AG04450 (cell line): Measurements from ENCODE around the gene SPRR2G. TPM values are rescaled to one million over a fixed set of nuclear protein-coding genes. Genes with fewer than 3 reads are reported as not detected.

Source experiments
- CTCF ChIA-PET: fragments of 300-600, 350-600 bp; formaldehyde crosslinking; extraction: SDS; loops from one replicate; lab custom pipeline; 2022; ENCODE audit warnings: antibody characterized with exemption, inconsistent platforms; lab: Charles Lee
- POLR2A ChIA-PET: fragments of 350-600 bp; formaldehyde crosslinking; extraction: SDS; loops from one replicate; lab custom pipeline; 2021; ENCODE audit warnings: antibody characterized with exemption, inconsistent platforms; lab: Yijun Ruan, JAX
- DNase-seq: peaks from one replicate; pipeline ENCODE4 v3.0.0-alpha.2; 2011; ENCODE audit warnings: low read depth, low spot score
- H3K27ac ChIP-seq: one replicate; pipeline ENCODE4 v1.5.1; 2012; ENCODE audit warnings: low read depth, low read length, control low read depth
- H3K27me3 ChIP-seq: one replicate; pipeline ENCODE4 v1.6.0; 2012; ENCODE audit warnings: low read length; ENCODE audit not compliant: control insufficient read depth, insufficient read depth
- H3K4me3 ChIP-seq: 2 replicates; pipeline ENCODE4 v1.5.1; 2011; ENCODE audit warnings: mild to moderate bottlenecking, low read depth, low read length, control low read depth
- H3K9me3 ChIP-seq: 2 replicates; pipeline ENCODE4 v1.5.1; 2012; ENCODE audit warnings: low read length; ENCODE audit not compliant: control insufficient read depth, insufficient read depth
- CTCF ChIP-seq: IDR thresholded peaks from 2 replicates; pipeline ENCODE4 v1.5.1; 2011; ENCODE audit warnings: low read depth, low read length, control low read depth, inconsistent platforms
- polyA plus RNA-seq: library from polyadenylated mRNA; depleted of rRNA; stranded (reverse); fragments of >200 nt; gene quantifications from 2 replicates; pipeline ENCODE4 v1.2.3, GENCODE V29; 2011

SPRR2G gene
- polyA plus RNA-seq, 1 experiment, result not detected

- Histone ChIP-seq H3K27me3 (no peaks in the 10 kb centered on the region), H3K4me3 (no peak overlapping the region), H3K9me3 (no peaks in the 10 kb centered on the region), H3K27ac (no peak overlapping the region)
- POLR2A ChIA-PET, result no interaction called here
- CTCF ChIA-PET, result no interaction called here
- TF ChIP-seq CTCF, result no peak
- DNase-seq, result no peak
Observed at GRCh38 chr1:153180556-153180955, 29.9 kb upstream of the SPRR2G start.

DNA sequence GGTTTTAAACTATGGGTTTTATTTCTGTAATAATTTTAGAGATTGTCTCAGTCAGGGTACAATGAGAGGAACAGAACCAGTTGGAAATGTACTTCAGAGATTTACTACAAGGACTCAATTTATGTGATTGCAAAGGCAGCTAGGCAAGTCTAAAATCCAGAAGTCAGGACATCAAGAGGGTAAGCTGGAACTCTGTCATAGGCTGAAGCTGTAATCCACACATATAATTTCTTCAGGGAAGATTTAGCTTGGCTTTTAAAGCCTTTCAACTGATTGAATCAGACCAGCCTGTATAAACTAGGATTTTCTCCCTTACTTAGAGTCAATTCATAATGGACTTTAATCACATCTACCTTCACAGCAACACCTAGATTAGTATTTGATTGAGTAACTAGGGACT, 28.2 kb upstream of the SPRR2G start:
- POLR2A ChIA-PET, result no interaction called here
- Histone ChIP-seq H3K4me3 (no peak overlapping the region), H3K27me3 (no peaks in the 10 kb centered on the region), H3K27ac (no peak overlapping the region), H3K9me3 (no peaks in the 10 kb centered on the region)
- CTCF ChIA-PET, result no interaction called here
- TF ChIP-seq CTCF, result no peak
- no peak for DNase-seq

GRCh38 chr1:153174624-153175023, 23.9 kb upstream of the SPRR2G start:
- Histone ChIP-seq H3K27me3 (no peaks in the 10 kb centered on the region), H3K4me3 (no peak overlapping the region), H3K9me3 (no peaks in the 10 kb centered on the region), H3K27ac (no peak overlapping the region)
- no peak for TF ChIP-seq CTCF
- CTCF ChIA-PET, result no interaction called here
- no peak for DNase-seq
- POLR2A ChIA-PET, result no interaction called here

DNA sequence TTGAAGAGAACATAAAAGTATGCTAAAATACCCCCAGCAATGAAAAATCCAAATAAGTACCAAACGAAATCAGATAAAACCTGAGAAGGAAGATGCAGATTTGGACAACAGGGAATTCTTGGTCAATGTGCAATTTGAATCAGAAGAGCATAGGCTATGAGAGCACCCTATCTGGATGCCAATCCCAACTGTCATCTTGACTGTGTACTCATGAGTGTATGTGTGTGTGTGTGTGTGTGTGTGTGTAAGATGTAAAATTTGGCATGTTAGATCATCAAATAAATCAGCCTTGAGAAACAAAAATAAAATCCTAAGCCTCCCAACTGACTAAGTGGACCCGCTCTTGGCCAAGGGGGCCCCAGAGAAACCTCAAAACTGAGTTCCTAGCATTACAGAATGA, 18.0 kb upstream of the SPRR2G start:
- CTCF ChIA-PET, result no interaction called here

GRCh38 chr1:153155541-153155940, 4.9 kb upstream of the SPRR2G start:
- ChIA-PET CTCF (no interaction called here), POLR2A (no interaction called here)
- no peaks in the 10 kb centered on the region for H3K9me3 ChIP-seq
- H3K27ac ChIP-seq, result no peak overlapping the region
- no peak for TF ChIP-seq CTCF
- H3K4me3 ChIP-seq, result no peak overlapping the region
- no peak for DNase-seq
- no peaks in the 10 kb centered on the region for H3K27me3 ChIP-seq

More for the DNA sequence above, 18.0 kb upstream of the SPRR2G start:
- POLR2A ChIA-PET, result no interaction called here
- H3K4me3 ChIP-seq, result no peak overlapping the region
- no peaks in the 10 kb centered on the region for H3K9me3 ChIP-seq
- no peak for TF ChIP-seq CTCF
- H3K27me3 ChIP-seq, result no peaks in the 10 kb centered on the region
- no peak overlapping the region for H3K27ac ChIP-seq
- DNase-seq, result no peak
